Measurements from ENCODE around the gene DKKL1.

Gene DKKL1

GRCh38 chr19:49338023-49338677 lies 25.5 kb upstream of the DKKL1 start:
- DNase-seq = no peak

- no peak for DNase-seq
Observed at GRCh38 chr19:49338691-49339300, 24.9 kb upstream of the DKKL1 start.

DNA sequence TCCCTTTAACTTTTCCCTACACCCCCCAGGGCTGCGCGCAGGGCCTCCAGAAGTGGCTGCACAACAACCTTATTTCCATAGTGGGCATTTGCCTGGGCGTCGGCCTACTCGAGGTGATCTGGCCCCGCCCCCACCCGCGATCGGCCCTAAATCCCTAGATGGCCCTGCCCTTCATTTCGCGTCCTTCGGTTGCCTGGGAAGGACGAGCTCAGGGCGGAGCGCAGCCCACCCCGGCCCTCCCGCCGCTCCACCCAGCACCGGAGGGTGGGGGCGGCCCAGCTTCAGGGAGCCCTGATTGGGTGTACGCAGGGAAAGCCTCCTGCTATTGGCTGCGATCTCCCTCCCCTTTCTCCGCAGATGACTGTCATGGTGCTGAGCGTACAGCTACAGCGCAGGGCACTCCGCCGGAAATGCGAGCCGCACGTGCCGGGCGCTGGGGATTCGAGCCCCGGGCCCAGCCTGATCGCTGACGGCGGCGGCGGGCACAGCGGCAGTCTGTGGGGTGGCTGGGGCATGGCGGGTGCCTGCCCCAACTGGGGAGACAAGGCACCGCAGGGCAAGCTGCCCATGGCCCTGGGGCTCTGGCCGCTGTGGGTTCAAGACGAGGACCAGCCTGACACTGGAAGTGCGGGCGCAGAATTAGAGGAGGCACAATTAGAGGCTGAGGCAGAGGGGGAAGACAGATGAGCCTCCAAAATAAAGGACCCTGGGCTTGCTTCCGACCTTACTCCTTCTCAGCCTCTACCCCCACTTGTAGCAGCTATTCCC lies 24.2 kb upstream of the DKKL1 start:
- no peak for DNase-seq

- no peak for DNase-seq
Observed at GRCh38 chr19:49340069-49340864, 23.4 kb upstream of the DKKL1 start.

- no peak for DNase-seq
Observed at GRCh38 chr19:49340865-49341718, 22.6 kb upstream of the DKKL1 start.

- DNase-seq = no peak
Observed at GRCh38 chr19:49342291-49342721, 21.4 kb upstream of the DKKL1 start.

- no peak for DNase-seq
Observed at GRCh38 chr19:49343123-49343522, 20.6 kb upstream of the DKKL1 start.

- no peak for DNase-seq
Observed at GRCh38 chr19:49344505-49345423, 18.9 kb upstream of the DKKL1 start.

- DNase-seq = no peak
Observed at GRCh38 chr19:49347191-49347590, 16.5 kb upstream of the DKKL1 start.

DNA sequence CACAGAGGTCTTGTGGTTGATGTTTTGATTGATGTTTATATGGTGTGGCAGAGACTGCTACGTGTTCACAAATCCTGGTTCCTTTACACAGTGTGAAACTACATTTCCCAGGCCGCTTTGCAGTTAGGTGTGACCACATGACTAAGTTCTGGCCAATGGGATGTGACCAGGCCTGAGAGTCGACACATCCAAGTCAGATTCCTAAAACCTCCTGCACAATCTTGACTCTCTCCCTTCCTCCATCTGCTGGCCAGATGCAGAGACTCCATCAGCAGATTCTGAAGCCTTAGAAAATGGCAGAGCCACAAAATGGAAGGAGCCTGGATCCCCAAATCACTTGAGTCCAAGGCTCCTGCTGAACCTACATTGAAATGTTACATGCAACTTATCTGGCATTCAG lies 15.8 kb upstream of the DKKL1 start:
- no peak for DNase-seq

DNA sequence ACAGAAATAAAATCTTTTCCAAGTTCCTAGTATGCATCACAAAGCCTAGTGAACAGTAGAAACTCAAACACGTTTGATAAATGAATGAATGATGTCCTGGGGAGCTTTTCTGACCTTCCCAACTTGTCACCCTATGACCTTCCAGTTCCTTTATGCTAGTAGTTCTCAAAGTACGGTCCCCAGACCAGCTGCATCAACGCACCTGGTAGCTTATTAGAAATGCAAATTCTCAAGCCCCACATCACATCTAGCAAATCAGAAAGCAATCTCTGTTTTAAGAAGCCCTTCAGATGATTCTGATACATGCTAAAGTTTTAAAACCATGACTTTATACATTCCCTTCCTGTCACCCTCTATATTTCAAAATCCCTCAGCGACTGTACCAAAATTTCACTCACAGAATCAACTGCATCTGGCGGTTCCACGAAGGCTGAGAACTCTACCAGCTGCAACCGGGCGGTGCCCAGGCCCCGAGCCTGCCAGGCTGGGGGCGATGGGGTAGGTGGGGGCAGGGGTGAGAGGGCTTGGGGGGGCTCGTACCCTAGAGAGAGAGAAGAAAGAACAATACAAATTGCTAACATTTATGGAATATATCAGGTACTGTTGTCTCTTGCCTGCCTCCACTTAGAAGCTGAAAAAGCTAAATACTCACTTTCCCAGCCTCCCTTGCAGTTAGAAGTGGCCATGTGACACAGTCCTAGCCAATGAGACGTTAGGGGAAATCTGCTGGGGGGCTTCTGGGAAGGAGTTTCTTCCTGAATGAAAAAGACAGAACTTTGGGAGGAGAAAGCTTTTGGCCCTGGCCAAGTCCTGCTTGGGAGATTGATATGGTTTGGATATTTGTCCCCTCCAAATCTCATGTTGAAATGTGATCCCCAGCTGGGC lies 15.1 kb upstream of the DKKL1 start:
- DNase-seq = no peak

DNA sequence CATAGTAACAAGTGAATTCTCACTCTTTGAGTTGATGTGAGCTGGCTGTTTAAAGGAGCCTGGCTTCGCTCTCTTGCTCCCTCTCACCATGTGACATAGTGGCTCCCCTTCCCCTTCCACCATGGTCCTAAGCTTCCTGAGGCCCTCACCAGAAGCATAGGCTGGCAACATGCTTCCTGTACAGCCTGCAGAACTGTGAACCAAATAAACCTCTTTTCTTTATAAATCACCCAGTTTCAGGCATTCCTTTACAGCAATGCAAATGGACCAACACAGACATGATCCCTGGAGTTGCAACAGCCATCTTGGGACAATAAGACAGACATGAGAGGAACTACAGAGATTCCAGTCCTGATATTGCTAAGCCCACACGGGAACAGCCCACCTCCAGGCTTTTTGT lies 14.1 kb upstream of the DKKL1 start:
- DNase-seq = no peak

- DNase-seq = no peak
Observed at GRCh38 chr19:49355909-49356353, 7.7 kb upstream of the DKKL1 start.

- DNase-seq = no peak
Observed at GRCh38 chr19:49356382-49356781, 7.3 kb upstream of the DKKL1 start.

DNA sequence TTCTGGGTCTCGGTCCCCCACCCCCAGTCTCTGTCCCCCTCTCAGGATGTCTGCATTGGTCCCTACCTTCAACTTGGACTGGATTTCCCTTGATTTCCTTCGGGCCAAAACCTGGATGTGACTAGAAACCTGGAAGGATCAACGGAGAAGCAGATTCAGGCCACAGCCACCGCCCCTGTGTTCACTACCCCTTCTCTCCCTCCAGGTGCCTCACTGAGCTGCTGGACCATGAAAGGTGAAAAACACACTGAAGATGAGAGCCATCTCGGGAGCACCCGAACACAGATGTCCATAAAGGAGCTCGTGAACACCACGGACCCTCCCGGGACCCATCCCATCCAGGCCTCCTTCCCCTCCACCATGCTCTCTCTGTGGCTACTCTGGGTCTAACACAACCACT lies 6.5 kb upstream of the DKKL1 start:
- no peak for DNase-seq

DNA sequence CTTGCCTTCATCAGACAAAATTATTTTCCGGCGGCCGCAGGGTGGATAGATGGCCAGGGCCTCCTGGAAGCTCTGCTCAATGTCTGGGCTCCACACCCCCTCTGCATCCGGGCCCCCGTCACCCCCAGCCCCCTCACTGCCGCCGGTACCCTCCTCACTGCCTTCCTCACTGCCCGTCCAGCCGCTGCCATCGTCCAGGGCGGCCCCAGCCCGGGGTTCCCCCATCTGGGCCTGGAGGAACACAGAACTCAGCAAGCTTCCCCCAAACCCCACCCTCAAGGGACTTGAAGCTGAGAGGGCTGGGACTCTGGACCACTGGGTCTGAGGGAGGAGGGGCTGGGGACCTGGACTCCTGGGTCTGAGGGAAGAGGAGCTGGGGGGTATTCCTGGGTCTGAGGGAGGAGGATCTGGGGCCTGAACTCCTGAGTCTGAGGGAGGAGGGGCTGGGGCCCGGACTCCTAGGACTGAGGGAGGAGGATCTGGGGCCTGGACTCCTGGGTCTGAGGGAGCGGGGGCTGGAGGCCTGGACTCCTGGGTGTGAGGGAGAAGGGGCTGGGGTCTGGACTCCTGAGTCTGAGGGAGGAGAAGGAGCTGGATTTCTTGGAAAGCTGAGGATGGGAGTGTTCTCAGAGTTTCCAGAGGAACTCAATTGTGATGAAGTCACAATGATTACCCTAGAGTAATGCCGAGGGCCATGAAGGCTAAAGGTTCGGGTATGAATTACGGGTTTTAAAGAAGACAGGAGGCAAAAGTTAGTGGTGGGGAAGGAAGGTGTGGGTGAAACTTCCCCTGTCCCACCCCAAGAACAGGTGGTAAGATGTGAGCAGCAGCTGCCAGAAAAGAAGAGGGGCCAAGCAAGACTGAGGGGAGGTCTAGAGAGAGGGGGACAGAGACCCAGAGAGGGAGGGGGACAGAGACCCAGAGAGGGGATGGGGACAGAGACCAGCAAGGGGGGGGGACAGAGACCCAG lies 3.5 kb upstream of the DKKL1 start:
- no peak for DNase-seq

DNA sequence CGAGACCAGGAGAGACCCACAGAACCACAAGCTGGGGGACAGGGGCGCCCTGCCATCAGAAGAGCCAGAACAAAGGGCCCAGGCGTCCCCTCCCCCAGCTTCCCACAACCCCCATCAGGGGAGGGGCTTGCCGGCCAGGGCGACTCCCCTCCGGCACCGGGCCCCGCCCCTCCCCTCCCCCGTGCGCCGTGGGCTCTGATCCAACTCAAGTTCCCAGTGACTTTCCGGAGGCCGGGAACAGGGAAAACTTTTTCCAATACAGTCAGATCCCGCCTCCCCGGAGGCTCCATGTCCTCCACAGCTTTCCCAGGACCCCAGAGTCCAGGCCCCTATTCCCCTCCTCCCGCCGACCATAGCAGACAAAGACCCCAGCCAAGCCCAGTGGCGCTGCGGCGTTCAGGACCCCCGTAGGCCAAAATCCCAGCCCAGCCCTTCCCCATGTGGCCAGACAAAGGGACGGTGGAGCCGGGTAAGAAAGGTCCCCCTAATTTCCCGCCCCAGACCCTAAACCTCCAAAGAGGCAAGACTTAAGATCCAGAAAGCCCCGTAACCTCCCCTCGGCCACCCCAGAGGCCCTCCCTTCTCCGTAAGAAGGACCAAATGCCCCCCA lies 2.1 kb upstream of the DKKL1 start:
- no peak for DNase-seq

Measured in NCI-H2081 treated with DMSO at 0.1 percent for 48 hours (cell line).